CD4-positive, alpha-beta T cell treated with Interleukin-6 at 100 ng/mL for 8 hours (primary cell): ENCODE results near the gene COL6A6.
"Not testable (repeated sequence)": the region's sequence is repeated elsewhere in the genome, so short reads cannot be mapped to it uniquely, and the experiment has no call there.

Experiments
- DNase-seq: peaks from one replicate; pipeline ENCODE4 v3.0.0-alpha.2; 2020; ENCODE audit warnings: mixed read lengths, low spot score

COL6A6 gene

GRCh38 chr3:130529486-130530215 is 12.7 kb downstream of the COL6A6 start:
- DNase-seq = no peak

DNA sequence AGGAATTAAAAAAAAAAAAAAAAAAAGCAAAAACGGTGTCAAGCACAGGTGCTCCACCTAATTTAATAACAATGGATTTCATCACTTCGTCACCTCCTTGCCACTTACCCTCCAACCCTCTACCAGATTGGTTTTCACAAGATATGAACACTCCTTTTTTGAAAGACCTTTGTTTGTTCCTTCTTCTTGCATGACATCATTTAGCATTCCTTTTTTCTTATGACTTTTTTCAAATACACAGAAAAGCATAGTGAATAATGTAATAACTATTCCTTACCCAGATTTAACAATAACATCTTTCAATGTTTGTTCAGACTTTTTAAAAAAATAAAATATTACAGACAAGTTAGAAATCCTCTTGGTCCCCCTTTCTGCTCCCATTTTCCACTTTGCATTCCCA is 16.3 kb downstream of the COL6A6 start:
- no peak for DNase-seq

GRCh38 chr3:130537673-130538304 is 20.8 kb downstream of the COL6A6 start:
- no peak for DNase-seq

GRCh38 chr3:130539005-130539404 is 22.0 kb downstream of the COL6A6 start:
- peak; percentile 12 for DNase-seq

DNA sequence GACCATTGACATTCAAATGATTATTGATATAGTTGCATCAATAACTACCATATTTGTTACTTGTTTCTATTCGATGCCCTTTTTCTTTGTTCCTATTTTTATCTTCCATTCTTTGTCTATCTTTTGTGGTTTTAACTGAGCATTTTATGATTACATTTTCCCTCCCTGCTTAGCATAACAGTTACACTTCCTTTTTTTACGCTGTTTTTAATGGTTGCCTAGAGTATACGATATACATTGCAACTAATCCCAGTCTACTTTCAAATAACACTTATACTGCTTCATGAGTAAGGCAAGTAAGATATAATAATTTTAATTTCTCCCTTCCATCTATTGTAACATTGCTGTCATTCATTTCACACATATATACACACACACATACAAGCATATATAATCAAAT is 26.3 kb downstream of the COL6A6 start:
- DNase-seq = no peak

DNA sequence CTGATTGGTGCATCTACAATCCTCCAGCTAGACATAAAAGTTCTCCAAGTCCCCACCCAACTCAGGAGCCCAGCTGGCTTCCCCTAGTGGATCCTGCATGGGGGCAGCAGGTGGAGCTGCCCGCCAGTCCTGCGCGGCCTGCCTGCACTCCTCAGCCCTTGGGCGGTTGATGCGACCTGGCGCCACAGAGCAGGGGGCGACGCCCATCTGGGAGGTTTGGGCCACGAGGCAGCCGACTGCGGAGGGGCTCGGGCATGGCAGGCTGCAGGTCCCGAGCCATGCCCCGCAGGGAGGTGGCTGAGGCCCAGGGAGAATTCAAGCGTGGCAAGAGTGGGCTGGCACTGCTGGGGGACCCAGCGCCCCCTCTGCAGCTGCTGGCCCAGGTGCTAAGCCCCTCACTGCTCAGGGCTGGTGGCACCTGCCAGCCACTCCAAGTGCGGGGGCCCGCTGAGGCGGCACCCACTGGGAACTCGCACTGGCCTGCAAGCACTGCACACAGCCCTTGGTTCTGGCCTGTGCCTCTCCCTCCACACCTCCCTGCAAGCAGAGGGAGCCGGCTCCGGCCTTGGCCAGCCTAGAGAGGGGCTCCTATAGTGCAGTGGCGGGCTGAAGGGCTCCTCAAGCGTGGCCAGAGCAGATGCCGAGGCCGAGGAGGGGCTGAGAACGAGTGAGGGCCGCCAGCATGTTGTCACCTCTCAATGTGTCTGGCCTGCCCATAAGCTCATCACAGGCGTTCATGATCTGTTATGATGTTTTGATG is 30.1 kb downstream of the COL6A6 start:
- no peak for DNase-seq

DNA sequence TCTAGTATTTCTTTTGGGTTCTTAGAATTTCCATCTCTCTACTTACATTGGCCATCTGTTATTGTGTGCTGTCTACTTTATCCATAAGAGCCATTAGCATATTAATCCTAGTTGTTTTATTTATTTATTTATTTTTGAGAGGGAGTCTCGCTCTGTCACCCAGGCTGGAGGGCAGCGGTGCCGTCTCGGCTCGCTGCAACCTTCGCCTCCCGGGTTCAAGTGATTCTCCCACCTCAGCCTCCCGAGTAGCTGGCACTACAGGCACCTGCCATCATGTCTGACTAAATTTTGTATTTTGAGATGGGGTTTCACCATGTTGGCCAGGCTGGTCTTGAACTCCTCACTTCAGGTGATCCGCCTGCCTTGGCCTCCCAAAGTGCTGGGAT is 30.7 kb downstream of the COL6A6 start:
- DNase-seq = not testable (repeated sequence)

DNA sequence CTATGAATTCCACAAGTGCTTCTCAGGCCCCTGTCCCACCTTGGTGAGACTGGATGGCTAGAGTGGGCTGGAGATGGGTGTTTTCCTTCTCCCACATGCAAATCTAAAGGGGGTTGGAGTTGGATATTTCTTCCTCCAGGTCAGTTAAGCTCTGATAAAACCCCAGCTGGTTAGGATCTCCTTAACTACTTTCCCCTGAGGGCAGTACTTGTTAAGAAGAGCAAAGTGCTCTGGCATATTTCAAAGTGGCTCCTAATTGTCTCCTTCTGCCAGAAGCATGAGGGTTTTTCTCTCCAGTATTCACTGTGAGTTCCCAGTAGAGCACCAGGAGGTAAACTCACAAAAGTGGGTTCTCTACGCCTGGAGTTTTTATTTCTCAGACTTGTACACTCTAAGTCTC is 31.4 kb downstream of the COL6A6 start:
- DNase-seq = no peak

GRCh38 chr3:130557336-130558035 is 40.5 kb downstream of the COL6A6 start:
- no peak for DNase-seq

DNA sequence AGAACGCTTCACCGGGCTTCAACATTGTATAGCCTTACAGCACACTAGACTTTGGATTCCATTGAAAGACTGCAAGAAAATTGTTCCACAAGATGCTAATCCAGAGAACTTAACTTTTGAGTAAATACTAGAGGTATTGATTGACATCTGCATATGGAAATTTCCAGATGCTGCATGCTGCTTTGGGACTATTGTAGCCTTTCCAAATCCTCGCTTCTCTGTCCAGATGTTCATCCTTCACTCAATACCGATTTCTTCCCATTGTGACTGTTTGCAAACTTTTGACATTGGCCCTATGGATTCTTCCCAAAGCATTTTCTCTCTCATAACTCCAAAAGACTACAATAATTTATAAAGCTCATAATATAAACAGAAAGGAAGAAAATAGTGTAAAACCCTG is 41.4 kb downstream of the COL6A6 start:
- no peak for DNase-seq

GRCh38 chr3:130565224-130565623 is 48.2 kb downstream of the COL6A6 start:
- no peak for DNase-seq
